Endothelial cell (in vitro differentiated cells): ENCODE measurements around the gene MMS22L. TPM values are rescaled to one million over a fixed set of nuclear protein-coding genes. Genes with fewer than 3 reads are reported as not detected.

Source experiments
- DNase-seq: peaks from one replicate; pipeline ENCODE4 v3.0.0; 2021; ENCODE audit warnings: low spot score
- H3K27ac Mint-ChIP-seq: one replicate; pipeline ENCODE4 v1.8.0; 2021; ENCODE audit warnings: mixed read lengths, inconsistent platforms; ENCODE audit not compliant: unreplicated experiment
- H3K27me3 Mint-ChIP-seq: one replicate; pipeline ENCODE4 v1.8.0; 2021; ENCODE audit warnings: mild to moderate bottlenecking, moderate library complexity, mixed read lengths, inconsistent platforms; ENCODE audit not compliant: unreplicated experiment
- H3K36me3 Mint-ChIP-seq: one replicate; pipeline ENCODE4 v1.8.0; 2021; ENCODE audit warnings: mild to moderate bottlenecking, low read depth, mixed read lengths, inconsistent platforms; ENCODE audit not compliant: unreplicated experiment
- H3K4me1 Mint-ChIP-seq: one replicate; pipeline ENCODE4 v1.8.0; 2021; ENCODE audit warnings: mild to moderate bottlenecking, mixed read lengths, inconsistent platforms; ENCODE audit not compliant: unreplicated experiment
- H3K4me3 Mint-ChIP-seq: one replicate; pipeline ENCODE4 v1.8.0; 2021; ENCODE audit warnings: mild to moderate bottlenecking, mixed read lengths, inconsistent platforms; ENCODE audit not compliant: unreplicated experiment
- H3K9me3 Mint-ChIP-seq: one replicate; pipeline ENCODE4 v1.8.0; 2021; ENCODE audit warnings: mixed read lengths, inconsistent platforms; ENCODE audit not compliant: unreplicated experiment
- CTCF ChIP-seq: fragments of 200-600 bp; sonication (generic); IDR thresholded peaks from one replicate; pipeline ENCODE4 v1.5.0; 2021; ENCODE audit warnings: antibody characterized with exemption; ENCODE audit not compliant: unreplicated experiment
- total RNA-seq: library from RNA; stranded (reverse); fragmentation: NEBNext Ultra II Directional; extraction: Animal tissue kit (Norgen Biotek cat#: 25700); gene quantifications from one replicate; pipeline ENCODE4 v1.2.1, GENCODE V29; 2021; ENCODE audit not compliant: unreplicated experiment

MMS22L gene
- total RNA-seq, 1 donor from 2014 or later: 14.4 TPM

GRCh38 chr6:97128507-97128906, 154.5 kb downstream of the MMS22L start:
- no peaks in the 10 kb centered on the region for H3K9me3 Mint-ChIP-seq
- no peak overlapping the region for H3K4me3 Mint-ChIP-seq
- no peak for TF ChIP-seq CTCF
- DNase-seq: no peak
- H3K4me1 Mint-ChIP-seq: no peaks in the 10 kb centered on the region
- no peak overlapping the region for H3K27ac Mint-ChIP-seq
- H3K36me3 Mint-ChIP-seq: no peaks in the 10 kb centered on the region
- no peaks in the 10 kb centered on the region for H3K27me3 Mint-ChIP-seq

DNA sequence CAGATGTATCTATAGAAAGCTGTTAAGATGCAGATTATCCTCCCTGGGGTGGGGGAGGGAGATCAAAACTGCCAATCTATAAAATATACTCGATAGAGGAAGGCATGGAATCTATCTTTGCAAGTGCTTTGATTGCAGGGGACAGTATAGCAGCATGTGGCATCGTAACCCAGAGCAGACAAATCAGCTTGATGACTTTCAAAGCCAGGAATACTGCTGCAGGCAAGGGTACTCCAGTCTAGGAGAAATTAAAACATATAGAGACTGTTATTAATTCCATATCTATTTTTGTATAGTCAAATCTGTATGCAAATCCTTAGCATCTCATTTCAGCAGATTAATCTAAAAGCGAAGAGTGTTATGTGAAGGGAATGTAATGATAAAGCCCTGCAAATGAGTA, 159.4 kb downstream of the MMS22L start:
- no peak for DNase-seq
- Mint-ChIP-seq H3K9me3 (no peaks in the 10 kb centered on the region), H3K4me1 (no peaks in the 10 kb centered on the region), H3K27me3 (no peaks in the 10 kb centered on the region), H3K36me3 (no peaks in the 10 kb centered on the region), H3K4me3 (no peak overlapping the region), H3K27ac (no peak overlapping the region)
- TF ChIP-seq CTCF: no peak

DNA sequence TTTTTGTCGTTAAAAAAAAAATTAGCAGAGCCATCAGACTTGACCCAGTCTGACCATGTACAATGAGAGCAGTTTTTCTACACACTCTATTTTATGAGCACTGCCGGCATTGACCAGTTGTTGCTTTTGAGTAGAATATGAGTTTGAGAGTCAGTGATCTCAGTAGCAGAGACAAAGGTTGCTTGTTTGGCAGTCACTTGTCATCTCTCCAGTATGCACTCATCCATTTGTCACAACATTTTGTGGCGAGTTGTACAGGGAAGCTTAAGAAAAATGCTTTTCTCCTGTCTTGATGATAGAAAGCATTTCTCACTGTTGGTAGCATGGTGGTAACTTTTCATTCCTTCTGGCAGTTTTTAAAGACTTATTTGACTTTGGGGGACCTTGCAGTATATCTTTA, 159.9 kb downstream of the MMS22L start:
- no peak for DNase-seq
- Mint-ChIP-seq H3K4me1 (no peaks in the 10 kb centered on the region), H3K9me3 (no peaks in the 10 kb centered on the region), H3K27me3 (no peaks in the 10 kb centered on the region), H3K4me3 (no peak overlapping the region), H3K36me3 (no peaks in the 10 kb centered on the region), H3K27ac (no peak overlapping the region)
- TF ChIP-seq CTCF: no peak

DNA sequence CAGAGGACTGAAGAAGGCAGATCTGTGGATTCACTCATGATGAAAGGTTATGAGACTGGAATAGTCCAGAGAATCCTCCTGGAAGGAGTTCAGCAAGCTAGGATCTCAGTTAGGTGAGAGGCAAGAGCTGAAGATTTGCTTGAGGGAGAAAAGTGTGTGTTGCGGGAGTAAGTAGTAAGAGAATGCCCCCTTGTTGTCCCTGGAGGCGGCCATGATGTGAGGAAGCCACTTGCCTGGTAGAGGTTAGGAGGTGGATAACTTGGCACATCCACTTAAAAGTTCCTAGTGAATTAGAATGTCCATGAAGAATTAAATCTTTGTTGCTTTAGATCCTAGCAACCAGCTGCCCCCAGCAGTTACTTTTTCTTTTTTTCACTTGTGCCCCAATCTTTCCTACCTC, 162.5 kb downstream of the MMS22L start:
- H3K4me3 Mint-ChIP-seq: no peak overlapping the region
- H3K9me3 Mint-ChIP-seq: no peaks in the 10 kb centered on the region
- DNase-seq: no peak
- TF ChIP-seq CTCF: no peak
- H3K4me1 Mint-ChIP-seq: peaks cover 3% of the 10 kb centered on the region
- H3K36me3 Mint-ChIP-seq: no peaks in the 10 kb centered on the region
- H3K27ac Mint-ChIP-seq: no peak overlapping the region
- no peaks in the 10 kb centered on the region for H3K27me3 Mint-ChIP-seq

- Mint-ChIP-seq H3K9me3 (no peaks in the 10 kb centered on the region), H3K4me1 (peaks cover 20% of the 10 kb centered on the region), H3K27me3 (no peaks in the 10 kb centered on the region), H3K36me3 (no peaks in the 10 kb centered on the region), H3K27ac (no peak overlapping the region), H3K4me3 (no peak overlapping the region)
- DNase-seq: no peak
- no peak for TF ChIP-seq CTCF
Measured at GRCh38 chr6:97114645-97115044, 168.4 kb downstream of the MMS22L start.
